ENCODE measurements around the gene RUNDC3A. TPM values are rescaled to one million over a fixed set of nuclear protein-coding genes. Genes with fewer than 3 reads are reported as not detected.

The RUNDC3A gene
- polyA plus RNA-seq, 1 experiment: 0.11 TPM

DNA sequence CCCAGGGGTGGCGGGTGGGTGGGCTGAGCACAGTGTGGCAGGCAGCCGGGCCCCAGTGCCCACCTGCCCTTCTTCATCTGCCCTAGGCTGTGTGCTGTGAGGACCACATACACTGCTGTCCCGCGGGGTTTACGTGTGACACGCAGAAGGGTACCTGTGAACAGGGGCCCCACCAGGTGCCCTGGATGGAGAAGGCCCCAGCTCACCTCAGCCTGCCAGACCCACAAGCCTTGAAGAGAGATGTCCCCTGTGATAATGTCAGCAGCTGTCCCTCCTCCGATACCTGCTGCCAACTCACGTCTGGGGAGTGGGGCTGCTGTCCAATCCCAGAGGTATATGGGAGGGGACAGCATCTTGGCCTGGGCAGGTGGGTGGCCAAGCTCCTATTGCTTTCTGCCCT is 43.1 kb downstream of the RUNDC3A start:
- TF ChIP-seq, protein P1, sequence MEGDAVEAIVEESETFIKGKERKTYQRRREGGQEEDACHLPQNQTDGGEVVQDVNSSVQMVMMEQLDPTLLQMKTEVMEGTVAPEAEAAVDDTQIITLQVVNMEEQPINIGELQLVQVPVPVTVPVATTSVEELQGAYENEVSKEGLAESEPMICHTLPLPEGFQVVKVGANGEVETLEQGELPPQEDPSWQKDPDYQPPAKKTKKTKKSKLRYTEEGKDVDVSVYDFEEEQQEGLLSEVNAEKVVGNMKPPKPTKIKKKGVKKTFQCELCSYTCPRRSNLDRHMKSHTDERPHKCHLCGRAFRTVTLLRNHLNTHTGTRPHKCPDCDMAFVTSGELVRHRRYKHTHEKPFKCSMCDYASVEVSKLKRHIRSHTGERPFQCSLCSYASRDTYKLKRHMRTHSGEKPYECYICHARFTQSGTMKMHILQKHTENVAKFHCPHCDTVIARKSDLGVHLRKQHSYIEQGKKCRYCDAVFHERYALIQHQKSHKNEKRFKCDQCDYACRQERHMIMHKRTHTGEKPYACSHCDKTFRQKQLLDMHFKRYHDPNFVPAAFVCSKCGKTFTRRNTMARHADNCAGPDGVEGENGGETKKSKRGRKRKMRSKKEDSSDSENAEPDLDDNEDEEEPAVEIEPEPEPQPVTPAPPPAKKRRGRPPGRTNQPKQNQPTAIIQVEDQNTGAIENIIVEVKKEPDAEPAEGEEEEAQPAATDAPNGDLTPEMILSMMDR (IDR thresholded peaks at IDR 0.05; ENCODE audit: low read depth, low read length): no peak
- POLR2A ChIA-PET: no interaction called here
- Histone ChIP-seq H3K4me3 (ENCODE audit: low read depth, low read length) (no peak overlapping the region), H3K27me3 (ENCODE audit: control insufficient read depth, insufficient read depth, low read length) (no peaks in the 10 kb centered on the region), H3K9me3 (ENCODE audit: control insufficient read depth, insufficient read depth, low read length) (no peaks in the 10 kb centered on the region; the same call in 1 of the 2 replicates), H3K27ac (ENCODE audit: low read depth, low read length) (no peak overlapping the region)
- DNase-seq (ENCODE audit: low read depth, low spot score): no peak
- CTCF ChIA-PET: interaction anchor here (0.6 to 2.5 kb wide), 6 partner anchors 8 to 147 kb away, joined by 3 to 11 read pairs (median 4); partner anchors contain the start of gene FAM171A2

DNA sequence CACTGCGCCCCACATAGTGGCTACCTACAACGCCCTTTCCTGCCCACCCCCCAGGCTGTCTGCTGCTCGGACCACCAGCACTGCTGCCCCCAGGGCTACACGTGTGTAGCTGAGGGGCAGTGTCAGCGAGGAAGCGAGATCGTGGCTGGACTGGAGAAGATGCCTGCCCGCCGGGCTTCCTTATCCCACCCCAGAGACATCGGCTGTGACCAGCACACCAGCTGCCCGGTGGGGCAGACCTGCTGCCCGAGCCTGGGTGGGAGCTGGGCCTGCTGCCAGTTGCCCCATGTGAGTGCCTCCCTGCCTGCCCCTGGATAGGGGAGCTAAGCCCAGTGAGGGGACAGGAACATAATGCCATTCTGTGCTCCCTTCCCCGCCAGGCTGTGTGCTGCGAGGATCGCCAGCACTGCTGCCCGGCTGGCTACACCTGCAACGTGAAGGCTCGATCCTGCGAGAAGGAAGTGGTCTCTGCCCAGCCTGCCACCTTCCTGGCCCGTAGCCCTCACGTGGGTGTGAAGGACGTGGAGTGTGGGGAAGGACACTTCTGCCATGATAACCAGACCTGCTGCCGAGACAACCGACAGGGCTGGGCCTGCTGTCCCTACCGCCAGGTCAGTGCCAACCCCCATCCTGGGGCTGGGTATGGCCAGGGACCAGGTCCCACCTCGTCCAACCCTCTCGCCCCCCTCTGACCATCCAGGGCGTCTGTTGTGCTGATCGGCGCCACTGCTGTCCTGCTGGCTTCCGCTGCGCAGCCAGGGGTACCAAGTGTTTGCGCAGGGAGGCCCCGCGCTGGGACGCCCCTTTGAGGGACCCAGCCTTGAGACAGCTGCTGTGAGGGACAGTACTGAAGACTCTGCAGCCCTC is 43.8 kb downstream of the RUNDC3A start:
- no peak overlapping the region for H3K27ac ChIP-seq (ENCODE audit: low read depth, low read length)
- CTCF ChIA-PET: interaction anchor here (1.3 to 2.5 kb wide), 4 partner anchors 10 to 142 kb away, joined by 3 to 11 read pairs (median 4); no protein-coding TSS in a partner anchor
- no peak for DNase-seq (ENCODE audit: low read depth, low spot score)
- H3K9me3 ChIP-seq (ENCODE audit: control insufficient read depth, insufficient read depth, low read length): no peaks in the 10 kb centered on the region; the same call in 1 of the 2 replicates
- POLR2A ChIA-PET: interaction anchor here (0.6 kb wide), 1 partner anchor 12 kb away, joined by 10 read pairs; no protein-coding TSS in a partner anchor
- TF ChIP-seq, protein P1 (IDR thresholded peaks at IDR 0.05; ENCODE audit: low read depth, low read length): no peak
- H3K4me3 ChIP-seq (ENCODE audit: low read depth, low read length): no peak overlapping the region
- H3K27me3 ChIP-seq (ENCODE audit: control insufficient read depth, insufficient read depth, low read length): no peaks in the 10 kb centered on the region

DNA sequence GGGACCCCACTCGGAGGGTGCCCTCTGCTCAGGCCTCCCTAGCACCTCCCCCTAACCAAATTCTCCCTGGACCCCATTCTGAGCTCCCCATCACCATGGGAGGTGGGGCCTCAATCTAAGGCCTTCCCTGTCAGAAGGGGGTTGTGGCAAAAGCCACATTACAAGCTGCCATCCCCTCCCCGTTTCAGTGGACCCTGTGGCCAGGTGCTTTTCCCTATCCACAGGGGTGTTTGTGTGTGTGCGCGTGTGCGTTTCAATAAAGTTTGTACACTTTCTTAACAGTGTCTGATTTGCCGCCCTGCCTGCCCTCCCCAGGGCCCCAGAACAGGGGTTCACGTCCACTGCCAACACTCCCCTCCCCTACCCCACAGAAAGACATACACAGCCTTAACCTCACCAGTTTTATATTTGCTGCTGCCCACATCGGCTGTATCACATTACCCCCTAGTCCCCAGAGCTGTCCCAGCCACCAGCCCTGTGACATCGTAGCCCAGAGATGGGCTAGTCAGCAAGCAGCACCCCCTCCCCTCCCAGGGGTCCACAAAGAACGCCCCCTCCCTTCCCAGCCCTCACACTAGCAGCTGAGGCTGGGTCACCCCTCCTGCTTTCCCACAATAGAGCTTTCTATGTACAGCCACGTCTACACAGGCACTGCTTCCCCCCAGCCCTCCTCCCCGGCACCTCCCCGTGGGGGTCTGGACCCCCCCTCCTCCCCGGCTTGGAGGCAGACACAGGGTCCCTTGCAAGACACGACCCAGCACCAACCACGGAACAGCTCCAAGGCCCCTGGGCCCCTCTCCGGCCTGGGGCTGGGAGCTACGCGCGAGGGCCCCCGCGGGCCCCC is 44.6 kb downstream of the RUNDC3A start:
- H3K4me3 ChIP-seq (ENCODE audit: low read depth, low read length): no peak overlapping the region
- POLR2A ChIA-PET: interaction anchor here (0.6 kb wide), 1 partner anchor 11 kb away, joined by 10 read pairs; no protein-coding TSS in a partner anchor

DNA sequence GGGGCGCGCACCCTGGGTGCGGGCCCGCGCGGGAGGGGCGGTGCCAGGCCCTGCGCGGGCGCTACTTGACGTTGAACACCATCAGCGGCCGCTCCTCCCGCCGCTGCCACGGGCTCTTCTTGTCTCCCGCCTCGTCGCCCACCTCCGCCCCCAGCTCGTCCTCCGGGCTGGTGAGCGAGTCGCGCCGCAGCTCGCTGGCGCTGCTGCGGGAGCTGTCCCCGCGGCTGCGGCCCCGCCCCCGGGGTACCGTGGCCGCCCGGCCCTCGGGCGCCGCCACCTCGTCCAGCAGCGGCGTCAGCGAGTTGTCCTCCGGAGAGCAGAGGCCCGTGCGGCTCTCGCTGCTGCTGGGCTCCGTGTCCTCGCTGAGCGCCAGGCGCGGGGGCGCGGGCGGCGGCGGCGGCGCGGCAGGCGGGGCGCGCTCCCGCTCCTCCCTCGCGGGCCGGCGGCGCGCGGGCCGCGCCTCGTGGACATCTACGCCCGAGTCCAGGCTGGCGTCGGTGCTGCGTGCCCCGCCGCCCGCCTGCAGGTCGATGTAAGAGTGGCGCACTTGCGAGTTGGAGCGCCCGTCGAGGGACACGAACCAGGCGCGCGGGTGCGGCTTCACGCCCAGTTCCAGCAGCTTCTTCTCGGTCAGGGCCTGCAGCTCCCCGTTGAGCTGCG is 45.4 kb downstream of the RUNDC3A start:
- DNase-seq (ENCODE audit: low read depth, low spot score): no peak
- ChIA-PET CTCF (interaction anchor here (1.0 to 1.3 kb wide), 2 partner anchors 8 to 144 kb away, joined by 3 to 5 read pairs; no protein-coding TSS in a partner anchor), POLR2A (no interaction called here)
- no peaks in the 10 kb centered on the region; the same call in 1 of the 2 replicates for H3K9me3 ChIP-seq (ENCODE audit: control insufficient read depth, insufficient read depth, low read length)
- H3K27ac ChIP-seq (ENCODE audit: low read depth, low read length): no peak overlapping the region
- TF ChIP-seq, protein P1 (IDR thresholded peaks at IDR 0.05; ENCODE audit: low read depth, low read length): no peak
- H3K4me3 ChIP-seq (ENCODE audit: low read depth, low read length): no peak overlapping the region
- H3K27me3 ChIP-seq (ENCODE audit: control insufficient read depth, insufficient read depth, low read length): no peaks in the 10 kb centered on the region

More for the DNA sequence above, 44.6 kb downstream of the RUNDC3A start:
- Histone ChIP-seq H3K9me3 (ENCODE audit: control insufficient read depth, insufficient read depth, low read length) (no peaks in the 10 kb centered on the region; the same call in 1 of the 2 replicates), H3K27me3 (ENCODE audit: control insufficient read depth, insufficient read depth, low read length) (no peaks in the 10 kb centered on the region), H3K27ac (ENCODE audit: low read depth, low read length) (no peak overlapping the region)
- CTCF ChIA-PET: interaction anchor here (1.0 to 1.6 kb wide), 3 partner anchors 9 to 143 kb away, joined by 3 to 5 read pairs (median 5); no protein-coding TSS in a partner anchor
- TF ChIP-seq, protein P1 (IDR thresholded peaks at IDR 0.05; ENCODE audit: low read depth, low read length): no peak
- no peak for DNase-seq (ENCODE audit: low read depth, low spot score)
